ENCODE results near the gene IFT43. TPM values are rescaled to one million over a fixed set of nuclear protein-coding genes. Genes with fewer than 3 reads are reported as not detected.

Gene IFT43
- total and polyA plus RNA-seq, 9 of the 15 experiments (the other 6 are each of a cell fraction or from before 2014, with no cell fraction given), result 4.9 to 12.8 (median 8.0) TPM

DNA sequence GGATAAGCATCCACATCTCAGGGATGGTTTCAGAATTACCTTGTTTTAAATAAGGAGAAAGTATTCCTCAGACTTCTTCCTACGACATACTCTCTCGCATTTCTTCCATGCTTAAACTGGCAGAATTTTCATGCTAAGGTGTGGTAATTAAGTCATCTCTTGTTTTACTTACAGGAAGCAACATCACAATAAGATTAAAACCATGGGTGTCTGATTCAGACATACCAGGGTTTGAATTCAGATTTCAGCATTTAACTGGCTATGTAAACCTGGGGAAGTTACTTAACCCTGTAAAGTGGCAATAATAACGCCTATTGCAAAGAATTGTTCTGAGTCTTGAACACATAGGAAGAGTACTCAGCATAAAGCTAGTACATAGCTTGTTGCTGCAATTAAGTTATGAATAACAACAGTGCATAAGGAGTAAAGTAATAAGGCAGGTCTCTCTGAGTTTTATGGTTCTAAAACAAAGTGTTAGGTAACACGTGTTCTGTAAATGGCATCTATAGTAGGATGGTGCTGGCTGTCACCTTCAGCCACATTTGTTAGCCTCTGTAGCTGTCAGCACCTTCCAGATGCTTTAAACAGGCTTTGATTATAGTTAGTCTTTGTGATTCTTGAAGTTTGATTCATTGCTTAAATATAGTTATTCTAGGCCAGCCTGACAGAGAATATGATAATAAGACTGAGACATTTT lies 38.8 kb downstream of the IFT43 start (continued):
- TF ChIP-seq FOXO4 (CRISPR knock-in tag; IDR thresholded peaks at IDR 0.05), result no peak
- TF ChIP-seq TCF7L2 (IDR thresholded peaks at IDR 0.05; ENCODE audit: low read depth, low read length), result no peak
- TF ChIP-seq PREB (CRISPR knock-in tag; IDR thresholded peaks at IDR 0.05), result no peak
- no peak for TF ChIP-seq U2AF2 (optimal IDR thresholded peaks at IDR 0.05; ENCODE audit: low read depth, low read length)

DNA sequence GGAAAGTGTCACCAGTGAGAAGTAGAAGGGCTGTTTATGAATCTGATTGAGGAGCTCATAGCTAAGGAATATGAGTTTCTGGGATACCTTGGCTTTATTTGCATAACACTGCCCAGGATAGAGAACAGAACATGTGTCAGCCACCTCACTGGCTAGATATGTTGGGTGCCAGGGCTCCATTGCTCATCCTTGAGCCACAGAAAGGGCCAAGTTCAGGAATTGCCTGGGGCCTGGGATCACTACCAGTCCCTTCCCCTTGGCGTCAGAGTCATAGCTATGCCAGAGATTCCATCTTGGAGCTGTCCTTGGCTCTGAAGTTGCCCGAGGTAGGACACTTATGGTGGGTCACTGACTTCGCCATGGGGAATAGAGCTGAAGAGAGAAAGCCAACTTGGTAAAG lies 49.0 kb downstream of the IFT43 start:
- Histone ChIP-seq H3K9ac (ENCODE audit: insufficient read depth in 1 of 2, low read depth in 2 of 2, low read length in 2 of 2) (no peak overlapping the region), H3K36me3 (ENCODE audit: control insufficient read depth, insufficient read depth, low read length) (no peaks in the 10 kb centered on the region), H3K27me3 (ENCODE audit: control insufficient read depth in 2 of 2, insufficient read depth in 2 of 2, low read length in 2 of 2) (no peaks in the 10 kb centered on the region; a peak in 1 of 5 replicates), H4K20me1 (replicated peaks; ENCODE audit: control insufficient read depth, insufficient read depth, low read length) (no peaks in the 10 kb centered on the region), H3K4me2 (ENCODE audit: insufficient read depth, low read length) (no peak overlapping the region), H3K4me3 (no peak overlapping the region), H3K9me3 (replicated peaks; ENCODE audit: control insufficient read depth, insufficient read depth, low read depth, low read length) (no peaks in the 10 kb centered on the region), H2AFZ (ENCODE audit: low read depth, low read length) (no peak overlapping the region), H3K4me1 (replicated peaks in 1 of 2; ENCODE audit: control insufficient read depth in 2 of 2, insufficient read depth in 2 of 2, low read length in 2 of 2) (no peaks in the 10 kb centered on the region), H3K9me1 (ENCODE audit: control insufficient read depth, insufficient read depth, low read length) (no peaks in the 10 kb centered on the region), H3K79me2 (ENCODE audit: control insufficient read depth, insufficient read depth, low read length) (no peaks in the 10 kb centered on the region), H3K27ac (ENCODE audit: extremely low read depth, low read depth, low read length) (no peak overlapping the region)
- DNase-seq (ENCODE audit: extremely low read depth in 1 of 4, low spot score in 3 of 4), result no peak
- intact Hi-C loops (cut with micrococcal nuclease) (no loop called here), in situ Hi-C loops (cut with MboI) (no loop called here)
- ChIA-PET POLR2A (interaction anchor here (1.1 kb wide), 1 partner anchor 22 kb away, joined by 3 read pairs; no protein-coding TSS in a partner anchor), CTCF (ENCODE audit: low intra/inter-chr PET ratio) (no interaction called here)
- no peak for FAIRE-seq
- BruUV-seq (replicated peaks), result no TSS peak
- 10% methylated on average over 3 of the region's 3 CpGs for WGBS (ENCODE audit: insufficient coverage, low coverage, missing lambda C conversion rate)
- ATAC-seq, result no peak
- TF ChIP-seq CHD1 (IDR thresholded peaks at IDR 0.05; ENCODE audit: low read length), result no peak
- TF ChIP-seq SP2 (IDR thresholded peaks at IDR 0.05; ENCODE audit: extremely low read depth, low read depth, low read length, poor library complexity, severe bottlenecking), result no peak
- TF ChIP-seq TRIM24 (IDR thresholded peaks at IDR 0.05), result no peak
- TF ChIP-seq RAD21 (CRISPR knock-in tag; conservative IDR thresholded peaks at IDR 0.05 in 1 of 2, IDR thresholded peaks at IDR 0.05 in 1 of 2), result no peak
- no peak for TF ChIP-seq FOXA1 (IDR thresholded peaks at IDR 0.05; ENCODE audit: borderline replicate concordance)
- TF ChIP-seq ZNF699 (CRISPR knock-in tag; IDR thresholded peaks at IDR 0.05; ENCODE audit: insufficient replicate concordance), result no peak
- TF ChIP-seq THRB (CRISPR knock-in tag; conservative IDR thresholded peaks at IDR 0.05), result no peak

All from K562 (cell line).